Measurements from ENCODE around the gene STRBP. TPM values are rescaled to one million over a fixed set of nuclear protein-coding genes. Genes with fewer than 3 reads are reported as not detected.
"Not testable (repeated sequence)": the region's sequence is repeated elsewhere in the genome, so short reads cannot be mapped to it uniquely, and the experiment has no call there.

STRBP gene
- total RNA-seq, 1 experiment from 2014 or later, result 36.7 TPM

GRCh38 chr9:123225374-123225813 is 43.0 kb downstream of the STRBP start:
- DNase-seq (ENCODE audit: low read depth, low spot score), result peak; percentile 83
- in situ Hi-C loops (cut with HindIII; ENCODE audit: low pct_unique_long_range_greater_than_20kb, low sequenced_read_pairs), result no loop called here

- DNase-seq (ENCODE audit: low read depth, low spot score), result no peak
- in situ Hi-C loops (cut with HindIII; ENCODE audit: low pct_unique_long_range_greater_than_20kb, low sequenced_read_pairs), result no loop called here
Observed at GRCh38 chr9:123220127-123220526, 48.3 kb downstream of the STRBP start.

- in situ Hi-C loops (cut with HindIII; ENCODE audit: low pct_unique_long_range_greater_than_20kb, low sequenced_read_pairs), result no loop called here
- no peak for DNase-seq (ENCODE audit: low read depth, low spot score)
Observed at GRCh38 chr9:123218831-123219230, 49.6 kb downstream of the STRBP start.

- DNase-seq (ENCODE audit: low read depth, low spot score), result no peak
- in situ Hi-C loops (cut with HindIII; ENCODE audit: low pct_unique_long_range_greater_than_20kb, low sequenced_read_pairs), result no loop called here
Observed at GRCh38 chr9:123217128-123217654, 51.2 kb downstream of the STRBP start.

GRCh38 chr9:123216251-123216797 is 52.1 kb downstream of the STRBP start:
- no peak for DNase-seq (ENCODE audit: low read depth, low spot score)
- in situ Hi-C loops (cut with HindIII; ENCODE audit: low pct_unique_long_range_greater_than_20kb, low sequenced_read_pairs), result no loop called here

GRCh38 chr9:123211081-123211480 is 57.3 kb downstream of the STRBP start:
- in situ Hi-C loops (cut with HindIII; ENCODE audit: low pct_unique_long_range_greater_than_20kb, low sequenced_read_pairs), result no loop called here
- DNase-seq (ENCODE audit: low read depth, low spot score), result no peak

- in situ Hi-C loops (cut with HindIII; ENCODE audit: low pct_unique_long_range_greater_than_20kb, low sequenced_read_pairs), result no loop called here
Observed at GRCh38 chr9:123208626-123209174, 59.7 kb downstream of the STRBP start.

GRCh38 chr9:123206065-123206464 is 62.3 kb downstream of the STRBP start:
- no peak for DNase-seq (ENCODE audit: low read depth, low spot score)
- in situ Hi-C loops (cut with HindIII; ENCODE audit: low pct_unique_long_range_greater_than_20kb, low sequenced_read_pairs), result no loop called here

More at GRCh38 chr9:123208626-123209174, 59.7 kb downstream of the STRBP start:
- no peak for DNase-seq (ENCODE audit: low read depth, low spot score)

GRCh38 chr9:123201083-123201482 is 67.3 kb downstream of the STRBP start:
- no peak for DNase-seq (ENCODE audit: low read depth, low spot score)
- in situ Hi-C loops (cut with HindIII; ENCODE audit: low pct_unique_long_range_greater_than_20kb, low sequenced_read_pairs), result no loop called here

- in situ Hi-C loops (cut with HindIII; ENCODE audit: low pct_unique_long_range_greater_than_20kb, low sequenced_read_pairs); DNase-seq (ENCODE audit: low read depth, low spot score): not testable (repeated sequence)
Observed at GRCh38 chr9:123200469-123200868, 67.9 kb downstream of the STRBP start.

- in situ Hi-C loops (cut with HindIII; ENCODE audit: low pct_unique_long_range_greater_than_20kb, low sequenced_read_pairs), result no loop called here
- no peak for DNase-seq (ENCODE audit: low read depth, low spot score)
Observed at GRCh38 chr9:123196124-123196523, 72.3 kb downstream of the STRBP start.

GRCh38 chr9:123194023-123194422 is 74.4 kb downstream of the STRBP start:
- no peak for DNase-seq (ENCODE audit: low read depth, low spot score)
- in situ Hi-C loops (cut with HindIII; ENCODE audit: low pct_unique_long_range_greater_than_20kb, low sequenced_read_pairs), result no loop called here

- in situ Hi-C loops (cut with HindIII; ENCODE audit: low pct_unique_long_range_greater_than_20kb, low sequenced_read_pairs), result no loop called here
- no peak for DNase-seq (ENCODE audit: low read depth, low spot score)
Observed at GRCh38 chr9:123191680-123192079, 76.7 kb downstream of the STRBP start.

- no peak for DNase-seq (ENCODE audit: low read depth, low spot score)
- in situ Hi-C loops (cut with HindIII; ENCODE audit: low pct_unique_long_range_greater_than_20kb, low sequenced_read_pairs), result no loop called here
Observed at GRCh38 chr9:123191260-123191659, 77.1 kb downstream of the STRBP start.

- in situ Hi-C loops (cut with HindIII; ENCODE audit: low pct_unique_long_range_greater_than_20kb, low sequenced_read_pairs), result no loop called here
- DNase-seq (ENCODE audit: low read depth, low spot score), result no peak
Observed at GRCh38 chr9:123187131-123187530, 81.3 kb downstream of the STRBP start.

- DNase-seq (ENCODE audit: low read depth, low spot score); in situ Hi-C loops (cut with HindIII; ENCODE audit: low pct_unique_long_range_greater_than_20kb, low sequenced_read_pairs): not testable (repeated sequence)
Observed at GRCh38 chr9:123186029-123186428, 82.4 kb downstream of the STRBP start.

GRCh38 chr9:123176949-123177348 is 91.4 kb downstream of the STRBP start:
- no peak for DNase-seq (ENCODE audit: low read depth, low spot score)
- in situ Hi-C loops (cut with HindIII; ENCODE audit: low pct_unique_long_range_greater_than_20kb, low sequenced_read_pairs), result no loop called here

GRCh38 chr9:123175854-123176629 is 92.3 kb downstream of the STRBP start:
- peak; percentile 1 for DNase-seq (ENCODE audit: low read depth, low spot score)
- in situ Hi-C loops (cut with HindIII; ENCODE audit: low pct_unique_long_range_greater_than_20kb, low sequenced_read_pairs), result no loop called here

All from SK-MEL-5 (cell line).